ENCODE results near the gene SLIT2. TPM values are rescaled to one million over a fixed set of nuclear protein-coding genes. Genes with fewer than 3 reads are reported as not detected.

SLIT2 gene
- total and polyA plus RNA-seq, 2 of the 13 experiments (the other 11 are each of a cell fraction or from before 2014, with no cell fraction given) = 0.03 TPM; not detected in 1

- TF ChIP-seq AHR (CRISPR knock-in tag; IDR thresholded peaks at IDR 0.05) = no peak
- TF ChIP-seq ADNP (CRISPR knock-in tag; IDR thresholded peaks at IDR 0.05) = no peak
- no peak for TF ChIP-seq ZNF749 (CRISPR knock-in tag; IDR thresholded peaks at IDR 0.05; ENCODE audit: borderline replicate concordance)
These were observed 3.5 kb downstream of the SLIT2 start (continued) for GRCh38 chr4:20255251-20255586.

GRCh38 chr4:20255823-20256222 lies 4.1 kb downstream of the SLIT2 start:
- no peak for DNase-seq (ENCODE audit: low spot score)
- CTCF ChIA-PET (ENCODE audit: low intra/inter-chr PET ratio, low total read pairs) = no interaction called here
- Histone ChIP-seq H3K4me1 (ENCODE audit: insufficient read depth, low read length) (no peaks in the 10 kb centered on the region), H3K4me3 (replicated peaks in 1 of 3; ENCODE audit: insufficient read depth in 1 of 3, low read depth in 2 of 3, low read length in 3 of 3) (no peak overlapping the region), H3K9me3 (ENCODE audit: low read length) (no peaks in the 10 kb centered on the region), H4K20me1 (ENCODE audit: insufficient read depth, low read length) (no peaks in the 10 kb centered on the region), H3K79me2 (ENCODE audit: insufficient read depth, low read length) (no peaks in the 10 kb centered on the region), H3K27me3 (ENCODE audit: control insufficient read depth in 1 of 2, insufficient read depth in 2 of 2, low read length in 2 of 2) (0 out of 5 replicates have a peak, but pooled peaks cover 1 to 6% of the 10 kb centered on the region in 2 experiments), H3K9ac (ENCODE audit: insufficient read depth, low read depth, low read length) (no peak overlapping the region), H3K36me3 (replicated peaks in 1 of 2; ENCODE audit: control insufficient read depth in 1 of 2, insufficient read depth in 2 of 2, low read length in 2 of 2) (no peaks in the 10 kb centered on the region), H3K4me2 (ENCODE audit: low read depth, low read length) (no peak overlapping the region), H2AFZ (ENCODE audit: low read length) (no peak overlapping the region), H3K27ac (ENCODE audit: extremely low read length, insufficient read depth, low read length) (no peak overlapping the region)
- POLR2A ChIA-PET = no interaction called here
- 11% methylated on average over 4 of the region's 4 CpGs for whole genome bisulfite sequencing (ENCODE audit: low lambda C conversion rate)
- in situ Hi-C loops (cut with HindIII; ENCODE audit: extremely low pct_ligation_motif_present, low pct_unique_long_range_greater_than_20kb) (loop anchor here (25.0 kb wide), 1 partner anchor 1569 kb away; no protein-coding TSS in a partner anchor), intact Hi-C loops (cut with micrococcal nuclease; ENCODE audit: unreplicated experiment) (no loop called here)
- no TSS peak for BruUV-seq (replicated peaks)
- TF ChIP-seq ZNF550 (CRISPR knock-in tag; IDR thresholded peaks at IDR 0.05; ENCODE audit: borderline replicate concordance) (no peak), DNMT3B (CRISPR knock-in tag; conservative IDR thresholded peaks at IDR 0.05) (no peak), ZNF7 (CRISPR knock-in tag; IDR thresholded peaks at IDR 0.05) (no peak), CCDC6 (CRISPR knock-in tag; IDR thresholded peaks at IDR 0.05) (no peak), NCOA2 (CRISPR knock-in tag; IDR thresholded peaks at IDR 0.05) (no peak), IKZF1 (IDR thresholded peaks at IDR 0.05) (no peak), SOX6 (IDR thresholded peaks at IDR 0.05) (no peak), SOX6 (CRISPR knock-in tag; IDR thresholded peaks at IDR 0.05) (no peak), JARID2 (CRISPR knock-in tag; IDR thresholded peaks at IDR 0.05; ENCODE audit: insufficient replicate concordance) (no peak), ZEB1 (IDR thresholded peaks at IDR 0.05; ENCODE audit: insufficient replicate concordance, low read depth) (no peak), AGO1 (IDR thresholded peaks at IDR 0.05; ENCODE audit: low read depth, low read length, poor library complexity, severe bottlenecking) (no peak), KDM1A (CRISPR knock-in tag; IDR thresholded peaks at IDR 0.05) (no peak)
- FAIRE-seq = no peak
- no peak for ATAC-seq

All from HepG2 (cell line).